CD14-positive monocyte (primary cell): ENCODE results near the gene TBCD. TPM values are rescaled to one million over a fixed set of nuclear protein-coding genes. Genes with fewer than 3 reads are reported as not detected.
A peak's percentile ranks its signal among the peaks of the same experiment; 100 is the strongest.

ENCODE experiments used
- DNase-seq, 3 donors: peaks; one replicate each; pipeline ENCODE4 v3.0.0-alpha.2; 2011 to 2022
- H2AFZ ChIP-seq: 2 replicates; pipeline ENCODE4 v1.6.0; 2012; ENCODE audit warnings: mild to moderate bottlenecking, low read depth, low read length, inconsistent platforms; ENCODE audit not compliant: insufficient read depth, poor library complexity, severe bottlenecking
- H3K27ac ChIP-seq, 2 donors: 1 replicate in 1 of 2; 2 replicates in 1 of 2; pipeline ENCODE4 v1.5.1; 2012 to 2013; ENCODE audit warnings: low read length in 2 of 2, control low read depth in 1 of 2, inconsistent platforms in 1 of 2, low read depth in 1 of 2, mild to moderate bottlenecking in 1 of 2
- H3K27me3 ChIP-seq, 2 donors: one replicate each; pipeline versions ENCODE4 v1.6.0 to v1.6.1; 2011 to 2013; ENCODE audit warnings: low read length in 2 of 2; ENCODE audit not compliant: control insufficient read depth in 2 of 2, insufficient read depth in 2 of 2
- H3K36me3 ChIP-seq, 2 donors: replicated peaks in 1 of 2; 1 replicate in 1 of 2; 2 replicates in 1 of 2; pipeline versions ENCODE4 v1.5.1 to v1.6.1; 2012 to 2013; ENCODE audit warnings: low read length in 2 of 2, control low read depth in 1 of 2, inconsistent platforms in 1 of 2, mild to moderate bottlenecking in 1 of 2; ENCODE audit not compliant: insufficient read depth in 2 of 2, control insufficient read depth in 1 of 2
- H3K4me1 ChIP-seq, 2 donors: 1 replicate in 1 of 2; 2 replicates in 1 of 2; pipeline versions ENCODE4 v1.5.1 to v1.6.1; 2012 to 2013; ENCODE audit warnings: low read length in 2 of 2, control low read depth in 1 of 2, inconsistent platforms in 1 of 2, mild to moderate bottlenecking in 1 of 2, moderate library complexity in 1 of 2; ENCODE audit not compliant: insufficient read depth in 2 of 2, control insufficient read depth in 1 of 2
- H3K4me2 ChIP-seq: replicated peaks from 2 replicates; pipeline ENCODE3; 2012; ENCODE audit warnings: low read length, moderate library complexity, mild to moderate bottlenecking; ENCODE audit not compliant: poor library complexity, severe bottlenecking; ENCODE audit errors: extremely low read depth
- H3K4me3 ChIP-seq, 3 experiments: fragments of 200-600 bp in 1 of 3; sonication (generic) in 1 of 3; replicated peaks in 1 of 3; 1 replicate in 2 of 3; 2 replicates in 1 of 3; pipeline ENCODE4 v1.5.1; 2011 to 2013; ENCODE audit warnings: low read length in 3 of 3, mild to moderate bottlenecking in 3 of 3, control low read depth in 2 of 3, low read depth in 2 of 3, inconsistent platforms in 1 of 3, moderate library complexity in 1 of 3
- H3K79me2 ChIP-seq: 2 replicates; pipeline ENCODE4 v1.6.0; 2012; ENCODE audit warnings: mild to moderate bottlenecking, control low read depth, inconsistent platforms, low read length, moderate library complexity; ENCODE audit not compliant: insufficient read depth
- H3K9ac ChIP-seq: 2 replicates; pipeline ENCODE4 v1.6.0; 2017; ENCODE audit warnings: low read length, mild to moderate bottlenecking; ENCODE audit not compliant: insufficient read depth, poor library complexity, severe bottlenecking
- H3K9me3 ChIP-seq, 2 donors: replicated peaks in 1 of 2; 1 replicate in 1 of 2; 2 replicates in 1 of 2; pipeline versions ENCODE4 v1.5.1 to v1.6.1; 2012 to 2013; ENCODE audit warnings: low read length in 2 of 2, control low read depth in 1 of 2; ENCODE audit not compliant: control insufficient read depth in 1 of 2, insufficient read depth in 1 of 2
- H4K20me1 ChIP-seq: 2 replicates; pipeline ENCODE4 v1.6.0; 2012; ENCODE audit warnings: mild to moderate bottlenecking, low read length, control low read depth, moderate library complexity; ENCODE audit not compliant: insufficient read depth
- H3K27ac Mint-ChIP-seq, 7 donors: one replicate each; pipeline ENCODE4 v1.8.0; 2020; ENCODE audit warnings: mild to moderate bottlenecking in 7 of 7, mixed read lengths in 7 of 7, moderate library complexity in 6 of 7, inconsistent platforms in 2 of 7
- H3K27me3 Mint-ChIP-seq, 3 donors: one replicate each; pipeline ENCODE4 v1.8.0; 2021 to 2022; ENCODE audit warnings: low read depth in 3 of 3, mild to moderate bottlenecking in 3 of 3, mixed read lengths in 3 of 3, moderate library complexity in 3 of 3, inconsistent platforms in 1 of 3
- H3K36me3 Mint-ChIP-seq, 2 donors: one replicate each; pipeline ENCODE4 v1.8.0; 2020; ENCODE audit warnings: mixed read lengths in 2 of 2, inconsistent platforms in 1 of 2, mild to moderate bottlenecking in 1 of 2
- H3K4me1 Mint-ChIP-seq: one replicate; pipeline ENCODE4 v1.8.0; 2020; ENCODE audit warnings: mild to moderate bottlenecking, mixed read lengths
- H3K4me3 Mint-ChIP-seq, 2 donors: one replicate each; pipeline ENCODE4 v1.8.0; 2020; ENCODE audit warnings: mild to moderate bottlenecking in 2 of 2, mixed read lengths in 2 of 2, moderate library complexity in 1 of 2
- H3K9me3 Mint-ChIP-seq, 7 donors: one replicate each; pipeline ENCODE4 v1.8.0; 2020 to 2022; ENCODE audit warnings: mixed read lengths in 7 of 7, mild to moderate bottlenecking in 6 of 7, moderate library complexity in 6 of 7, inconsistent platforms in 2 of 7
- CTCF ChIP-seq: fragments of 200-600 bp; IDR thresholded peaks from one replicate; pipeline ENCODE4 v1.8.0; 2022; ENCODE audit warnings: antibody characterized with exemption, mild to moderate bottlenecking
- WGBS: methylation state at CpG from one replicate; pipeline ENCODE4 v1.1.5; 2013; ENCODE audit warnings: missing lambda C conversion rate; ENCODE audit not compliant: insufficient coverage; 5-methylcytosine and 5-hydroxymethylcytosine counted together
- intact Hi-C, 2 donors: fragments of 100-400 bp; cut with micrococcal nuclease; formaldehyde crosslinking; loops; one replicate each; pipeline versions ENCODE4 v1.15.0 to v1.15.1; 2023
- polyA plus RNA-seq, 3 donors: library from polyadenylated mRNA; depleted of rRNA in 1 of 3; unstranded in 2 of 3; stranded (reverse) in 1 of 3; fragments of 300-500 nt in 2 of 3; fragments of >200 nt in 1 of 3; fragmentation: Illumina TruSeq in 2 of 3; gene quantifications; 1 replicate in 2 of 3; 2 replicates in 1 of 3; pipeline ENCODE4 v1.2.3, GENCODE V29; 2012 to 2021

Gene TBCD
- polyA plus RNA-seq, 3 donors, result 54.7 to 74.0 (median 66.6) TPM

GRCh38 chr17:82805823-82806222 is 54.0 kb downstream of the TBCD start:
- H3K4me3 ChIP-seq, result no peak overlapping the region
- H3K9me3 ChIP-seq, result peaks cover 0 to 4% of the 10 kb centered on the region in 2 donors
- no peak overlapping the region for H3K4me2 ChIP-seq

GRCh38 chr17:82806645-82807044 is 54.8 kb downstream of the TBCD start:
- Histone ChIP-seq H3K79me2 (no peaks in the 10 kb centered on the region), H3K4me3 (no peak overlapping the region), H4K20me1 (no peaks in the 10 kb centered on the region), H2AFZ (no peak overlapping the region), H3K9ac (no peak overlapping the region), H3K4me1 (no peaks in the 10 kb centered on the region), H3K36me3 (peaks cover 11 to 34% of the 10 kb centered on the region in 2 donors), H3K4me2 (no peak overlapping the region), H3K27me3 (no peaks in the 10 kb centered on the region), H3K27ac (no peak overlapping the region), H3K9me3 (peaks cover 0 to under 1% of the 10 kb centered on the region in 2 donors)
- no peak for TF ChIP-seq CTCF
- Mint-ChIP-seq H3K9me3 (peaks cover 0 to 2% (median 0%) of the 10 kb centered on the region in 7 donors), H3K4me1 (no peaks in the 10 kb centered on the region), H3K36me3 (peaks cover 33 to 44% of the 10 kb centered on the region in 2 donors), H3K4me3 (no peak overlapping the region), H3K27ac (peak overlapping the region in 3 of 7 donors; percentile 11 to 20 (median 17)), H3K27me3 (no peaks in the 10 kb centered on the region)
- 99% methylated on average over 21 of the region's 21 CpGs for WGBS
- intact Hi-C loops, result no loop called here
- DNase-seq, result no peak

More at GRCh38 chr17:82805823-82806222, 54.0 kb downstream of the TBCD start:
- intact Hi-C loops, result no loop called here
- 91% methylated on average over 11 of the region's 19 CpGs for WGBS
- DNase-seq, result no peak
- peaks cover 0 to 2% (median 0%) of the 10 kb centered on the region in 3 donors for H3K27me3 Mint-ChIP-seq
- Histone ChIP-seq H3K36me3 (peaks cover 7 to 27% of the 10 kb centered on the region in 2 donors), H3K4me1 (no peaks in the 10 kb centered on the region), H2AFZ (no peak overlapping the region), H3K27ac (no peak overlapping the region), H3K9ac (no peak overlapping the region), H3K79me2 (no peaks in the 10 kb centered on the region), H4K20me1 (no peaks in the 10 kb centered on the region), H3K27me3 (no peaks in the 10 kb centered on the region)
- peak overlapping the region in 2 of 7 donors; percentile 46 to 58 for H3K27ac Mint-ChIP-seq
- peaks cover 2 to 7% (median 3%) of the 10 kb centered on the region in 7 donors for H3K9me3 Mint-ChIP-seq
- H3K4me1 Mint-ChIP-seq, result no peaks in the 10 kb centered on the region
- H3K36me3 Mint-ChIP-seq, result peaks cover 35 to 43% of the 10 kb centered on the region in 2 donors
- H3K4me3 Mint-ChIP-seq, result no peak overlapping the region
- TF ChIP-seq CTCF, result no peak
